ENCODE measurements around the gene B3GNT4.
"Not testable (repeated sequence)": the region's sequence is repeated elsewhere in the genome, so short reads cannot be mapped to it uniquely, and the experiment has no call there.

Gene B3GNT4

DNA sequence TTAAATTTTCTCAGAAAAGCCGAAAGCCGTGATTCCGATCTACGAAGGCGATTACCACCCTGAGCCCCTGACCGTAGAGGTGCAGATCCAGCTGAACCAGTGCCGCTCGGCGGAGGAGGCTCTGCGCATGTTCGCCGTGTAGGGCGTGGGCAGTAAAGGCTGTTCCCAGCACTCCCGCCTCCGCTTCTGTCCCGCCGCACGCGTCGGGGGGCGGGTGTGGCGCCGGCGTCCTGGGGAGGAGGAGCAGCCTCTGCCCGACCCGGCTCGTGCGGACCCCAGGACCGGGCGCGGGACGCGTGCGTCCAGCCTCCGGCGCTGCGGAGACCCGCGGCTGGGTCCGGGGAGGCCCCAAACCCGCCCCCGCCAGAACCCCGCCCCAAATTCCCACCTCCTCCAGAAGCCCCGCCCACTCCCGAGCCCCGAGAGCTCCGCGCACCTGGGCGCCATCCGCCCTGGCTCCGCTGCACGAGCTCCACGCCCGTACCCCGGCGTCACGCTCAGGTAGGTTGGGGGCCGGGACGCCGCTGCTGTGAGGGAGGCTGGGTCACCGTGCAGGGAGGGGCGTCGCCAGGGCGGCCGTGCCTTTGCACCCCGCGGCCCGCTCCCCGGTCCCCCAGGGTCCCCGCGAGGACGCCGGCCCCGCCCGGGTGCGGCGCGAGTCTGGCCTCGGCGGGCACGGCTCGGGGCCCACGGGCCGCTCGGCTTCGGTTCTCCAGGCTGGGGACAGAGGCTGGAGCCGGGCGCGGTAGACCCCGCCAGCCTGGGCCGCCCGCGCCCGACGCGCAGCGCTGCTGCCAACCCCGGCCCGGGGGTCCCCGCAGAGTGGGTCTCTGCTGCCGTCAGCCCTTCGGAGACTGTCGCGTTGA lies at the start of gene B3GNT4:
Gene B3GNT4, plus strand, starts transcription at position 409 of the 866 bp plus-strand sequence. CDS start 910 bp downstream, outside the sequence.
- DNase-seq = peak; percentile 52

DNA sequence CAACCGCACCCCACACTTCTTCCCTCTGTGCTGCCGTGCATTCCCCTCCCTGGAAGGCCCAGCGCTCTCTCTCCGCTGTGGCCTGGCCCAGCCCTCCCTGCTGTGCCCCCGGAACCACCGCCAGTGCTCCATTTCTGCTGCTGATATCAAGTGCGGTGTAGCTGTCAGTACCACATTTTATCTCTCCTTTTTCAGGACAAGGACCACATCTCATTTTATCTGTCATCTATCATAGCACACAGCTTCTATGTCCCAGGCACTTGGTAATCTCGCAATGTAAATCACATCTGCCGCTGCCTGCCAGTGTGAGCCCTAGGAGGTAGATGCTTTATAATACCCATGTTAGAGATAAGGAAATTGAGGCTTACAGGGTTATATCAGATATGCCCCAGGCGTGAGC lies 47.8 kb upstream of the B3GNT4 start:
- DNase-seq = no peak

DNA sequence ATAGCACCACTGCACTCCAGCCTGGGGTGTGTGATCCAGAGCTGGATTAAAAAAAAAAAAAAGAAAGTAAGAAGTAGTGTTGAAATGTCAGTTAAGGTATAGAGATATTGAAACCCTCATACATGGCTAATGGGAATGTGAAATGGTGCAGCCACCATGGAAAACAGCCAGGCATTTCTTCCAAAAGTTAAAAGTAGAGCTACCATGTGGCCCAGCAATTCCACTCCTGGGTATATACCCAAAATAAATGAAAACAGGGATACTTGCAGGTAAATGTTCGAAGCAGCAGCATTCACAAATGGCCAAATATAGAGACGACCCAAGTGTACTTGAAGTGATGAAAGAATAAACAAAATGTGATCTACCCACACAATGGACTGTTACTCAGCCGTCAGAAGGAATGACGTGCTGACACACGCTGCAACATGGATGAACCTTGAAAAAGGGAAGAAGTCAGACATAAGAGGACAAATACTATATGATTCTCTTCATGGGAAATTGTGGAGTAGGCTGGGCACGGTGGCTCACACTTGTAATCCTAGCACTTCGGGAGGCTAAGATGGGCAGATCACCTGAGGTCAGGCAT lies 44.7 kb upstream of the B3GNT4 start:
- DNase-seq = no peak

DNA sequence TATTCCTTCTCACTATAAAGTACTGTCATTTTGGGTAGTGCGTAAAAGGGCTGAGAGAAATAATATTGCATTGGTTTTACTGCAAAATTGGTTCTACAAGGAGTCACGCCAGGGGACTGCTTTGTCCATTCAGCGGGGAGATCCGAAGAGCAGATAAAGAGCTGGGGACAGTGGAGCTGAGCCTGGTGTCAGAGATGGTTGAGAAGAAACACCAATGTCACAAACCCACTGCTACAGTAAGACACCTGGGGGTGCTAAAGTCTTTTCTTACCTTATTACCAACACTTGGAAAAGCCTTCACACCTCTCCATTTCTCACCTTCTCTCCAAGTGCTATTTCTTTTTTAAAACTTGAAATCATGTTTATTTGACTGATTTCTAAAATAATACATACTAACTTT lies 43.6 kb upstream of the B3GNT4 start:
- DNase-seq = no peak

DNA sequence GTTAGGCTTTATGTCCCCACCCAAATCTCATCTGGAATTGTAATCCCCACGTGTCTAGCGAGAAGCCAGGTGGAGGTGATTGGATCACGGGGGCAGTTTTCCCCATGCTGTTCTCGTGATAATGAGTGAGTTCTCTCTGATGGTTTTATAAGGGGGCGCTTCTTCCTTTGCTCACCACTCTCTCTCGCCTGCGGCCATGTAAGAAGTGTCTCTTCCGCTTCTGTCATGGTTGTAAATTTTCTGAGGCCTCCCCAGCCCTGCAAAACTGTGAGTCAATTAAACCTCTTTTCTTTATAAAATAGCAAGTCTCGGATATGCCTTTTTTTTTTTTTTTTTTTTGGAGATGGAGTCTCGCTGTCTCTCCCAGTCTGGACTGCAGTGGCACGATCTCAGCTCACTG lies 42.7 kb upstream of the B3GNT4 start:
- no peak for DNase-seq

DNA sequence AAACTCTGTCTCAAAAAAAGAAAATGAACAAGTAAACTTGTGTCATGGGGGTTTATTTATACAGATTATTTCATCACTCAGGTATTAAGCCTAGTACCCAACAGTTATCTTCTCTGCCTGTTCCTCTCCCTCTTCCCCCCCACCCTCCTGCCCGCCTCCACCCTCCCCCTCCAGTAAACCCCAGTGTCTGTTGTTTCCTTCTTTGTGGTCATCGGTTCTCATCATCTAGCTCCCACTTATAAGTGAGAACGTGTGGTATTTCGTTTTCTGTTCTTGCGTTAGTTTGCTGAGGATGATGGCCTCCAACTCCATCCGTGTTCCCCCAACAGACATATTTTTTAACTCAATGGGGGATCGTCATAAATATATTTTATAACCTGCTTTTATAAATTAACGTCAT lies 41.8 kb upstream of the B3GNT4 start:
- DNase-seq = no peak

DNA sequence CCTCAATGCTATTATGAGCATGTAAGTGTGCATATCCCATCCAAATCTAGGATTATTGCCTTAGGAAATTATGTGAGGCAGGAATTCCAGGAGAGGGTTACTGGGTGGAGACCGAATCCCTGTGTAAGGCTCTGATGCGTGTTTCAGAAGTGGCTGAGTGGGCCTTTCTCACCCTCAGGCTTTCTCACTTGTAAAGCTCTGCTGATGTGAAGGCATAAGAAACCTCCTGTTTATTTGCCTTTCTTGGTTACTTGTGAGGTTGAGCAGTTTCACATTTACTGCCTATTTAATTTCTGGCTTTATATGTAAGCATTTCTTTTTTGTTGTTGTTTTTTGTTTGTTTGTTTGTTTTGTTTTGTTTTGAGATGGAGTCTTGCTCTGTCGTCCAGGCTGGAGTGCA lies 40.5 kb upstream of the B3GNT4 start:
- no peak for DNase-seq

DNA sequence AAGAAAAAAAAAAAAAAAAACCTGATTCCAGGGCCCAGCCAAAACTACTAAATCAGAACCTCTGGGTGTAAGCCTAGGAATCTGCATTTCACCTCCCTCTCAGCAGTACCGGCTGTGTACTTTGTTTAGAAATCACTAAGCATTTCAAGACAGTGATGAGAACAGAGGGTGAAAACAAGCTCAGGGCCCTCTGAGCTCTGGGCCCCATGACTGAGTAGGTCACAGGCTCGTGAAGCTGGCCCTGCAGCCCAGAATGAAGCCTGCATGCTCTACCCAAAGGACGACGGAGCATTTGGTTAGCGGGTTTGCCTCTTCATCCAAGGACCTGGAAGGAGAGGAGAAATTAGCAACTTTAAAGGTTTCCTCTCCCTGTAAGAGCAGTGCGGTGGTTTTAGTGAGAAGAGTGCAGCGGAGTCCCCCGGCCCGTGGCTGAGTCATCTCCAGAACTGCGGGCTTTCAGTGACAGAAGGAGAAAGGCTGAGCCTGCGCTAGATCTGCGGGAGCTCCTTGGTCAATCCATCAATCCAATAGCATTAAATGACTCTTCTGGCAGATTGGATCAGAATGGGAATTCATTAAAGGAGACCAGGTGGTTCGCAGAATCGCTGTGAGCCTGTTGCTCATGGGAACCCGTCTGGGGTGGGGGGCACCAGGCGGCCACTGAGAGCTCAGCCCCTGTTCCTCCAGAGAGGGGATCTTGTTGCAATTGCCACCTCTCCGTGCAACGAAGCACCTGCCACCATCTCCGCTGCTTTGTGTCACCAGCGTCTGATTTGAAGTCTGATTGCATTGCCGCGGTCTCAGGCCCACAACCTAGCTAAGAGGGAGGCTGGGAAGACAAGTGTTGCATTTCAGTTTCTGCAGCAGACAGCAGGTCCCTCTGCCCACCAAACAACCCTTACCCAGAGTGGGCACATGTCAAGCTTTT lies 36.8 kb upstream of the B3GNT4 start:
- DNase-seq = no peak

DNA sequence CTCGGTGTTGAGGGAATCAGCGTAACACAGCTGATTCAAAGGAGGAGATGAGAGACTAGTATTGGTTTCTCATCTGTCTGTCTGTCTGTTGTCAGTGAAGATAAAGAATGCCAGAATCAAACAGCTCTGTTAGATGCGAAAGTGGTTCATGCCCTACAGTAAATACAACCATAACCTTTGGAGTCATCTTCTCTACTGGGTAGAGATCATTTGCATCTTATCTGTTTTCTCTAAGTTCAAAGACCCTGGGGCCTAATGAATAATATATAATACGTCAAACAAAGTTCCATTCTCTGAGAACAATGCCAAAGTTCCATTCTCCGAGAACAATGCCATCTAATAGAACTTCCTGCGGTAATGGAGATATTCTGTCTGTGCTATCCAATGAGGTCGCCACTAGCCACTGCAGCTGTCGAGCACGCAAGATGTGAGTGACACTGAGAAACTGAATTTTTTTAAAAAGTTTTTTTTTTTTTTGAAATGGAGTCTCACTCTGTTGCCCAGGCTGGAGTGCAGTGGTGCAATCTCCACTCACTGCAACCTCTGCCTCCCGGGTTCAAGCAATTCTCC lies 36.1 kb upstream of the B3GNT4 start:
- DNase-seq = no peak

DNA sequence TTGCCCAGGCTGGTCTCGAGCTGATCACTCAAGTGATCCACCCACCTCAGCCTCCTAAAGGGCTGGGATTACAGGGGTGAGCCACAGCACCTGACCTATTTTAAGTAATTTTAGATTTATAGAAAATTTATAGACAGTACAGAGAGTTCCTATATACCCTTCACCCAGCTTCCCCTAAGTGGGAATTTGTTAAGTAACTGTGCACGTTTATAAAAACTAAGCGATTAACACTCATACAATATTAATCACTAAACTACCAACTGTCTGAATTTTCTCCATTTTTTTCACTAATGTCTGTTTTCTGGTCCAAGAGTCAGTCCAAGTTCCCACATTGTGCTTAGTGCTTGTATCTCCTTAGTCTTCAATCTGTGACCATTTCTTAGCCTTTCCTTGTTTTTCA lies 35.0 kb upstream of the B3GNT4 start:
- DNase-seq = no peak

DNA sequence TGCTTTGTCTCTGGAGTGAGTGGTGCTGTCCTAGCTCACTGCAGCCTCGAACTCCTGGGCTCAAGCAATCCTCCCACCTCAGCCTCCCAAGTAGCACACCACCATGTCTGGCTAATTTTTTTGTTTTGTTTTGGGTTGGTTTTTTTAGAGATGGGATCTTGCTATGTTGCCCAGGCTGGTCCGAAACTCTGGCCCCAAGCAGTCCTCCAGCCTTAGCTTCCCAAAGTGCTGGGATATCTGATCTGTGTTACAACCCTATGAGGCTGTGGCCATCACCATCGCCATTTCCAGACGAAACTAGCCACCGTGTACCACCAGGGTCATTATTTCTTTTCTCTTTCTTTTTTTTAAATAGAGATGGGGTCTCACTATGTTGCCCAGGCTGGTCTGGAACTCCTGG lies 32.1 kb upstream of the B3GNT4 start:
- DNase-seq = no peak

DNA sequence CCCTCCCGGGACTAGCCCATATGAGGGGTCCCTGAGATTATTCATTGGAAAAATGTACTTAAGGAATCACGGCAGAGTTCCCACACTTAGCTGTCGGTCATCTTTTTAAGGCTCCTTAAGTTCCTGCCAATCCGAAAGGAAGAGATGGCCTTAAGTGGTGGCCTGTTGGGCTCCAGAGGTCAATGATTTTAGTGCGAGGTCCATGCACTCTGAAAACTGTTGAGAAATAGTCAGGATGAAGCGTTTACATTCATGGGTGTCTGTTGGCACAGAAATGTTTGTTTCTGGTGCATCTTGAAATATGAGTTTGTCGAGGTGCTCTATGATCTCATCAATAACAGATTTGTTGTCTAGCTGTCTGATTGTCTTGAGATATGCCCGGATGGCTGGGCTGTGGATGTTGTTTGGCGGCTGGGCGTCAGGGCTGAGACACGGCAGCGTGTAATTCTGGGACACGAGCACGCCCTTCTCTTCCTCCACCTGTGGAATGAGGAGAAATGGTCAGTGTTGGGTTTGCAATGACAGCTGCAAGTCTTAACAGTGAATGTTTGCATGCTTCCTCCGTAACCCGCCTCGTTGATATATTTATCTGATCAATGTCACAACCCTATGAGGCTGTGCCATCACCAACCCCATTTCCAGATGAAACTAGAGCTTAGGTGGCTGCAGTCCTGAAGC lies 31.1 kb upstream of the B3GNT4 start:
- no peak for DNase-seq

DNA sequence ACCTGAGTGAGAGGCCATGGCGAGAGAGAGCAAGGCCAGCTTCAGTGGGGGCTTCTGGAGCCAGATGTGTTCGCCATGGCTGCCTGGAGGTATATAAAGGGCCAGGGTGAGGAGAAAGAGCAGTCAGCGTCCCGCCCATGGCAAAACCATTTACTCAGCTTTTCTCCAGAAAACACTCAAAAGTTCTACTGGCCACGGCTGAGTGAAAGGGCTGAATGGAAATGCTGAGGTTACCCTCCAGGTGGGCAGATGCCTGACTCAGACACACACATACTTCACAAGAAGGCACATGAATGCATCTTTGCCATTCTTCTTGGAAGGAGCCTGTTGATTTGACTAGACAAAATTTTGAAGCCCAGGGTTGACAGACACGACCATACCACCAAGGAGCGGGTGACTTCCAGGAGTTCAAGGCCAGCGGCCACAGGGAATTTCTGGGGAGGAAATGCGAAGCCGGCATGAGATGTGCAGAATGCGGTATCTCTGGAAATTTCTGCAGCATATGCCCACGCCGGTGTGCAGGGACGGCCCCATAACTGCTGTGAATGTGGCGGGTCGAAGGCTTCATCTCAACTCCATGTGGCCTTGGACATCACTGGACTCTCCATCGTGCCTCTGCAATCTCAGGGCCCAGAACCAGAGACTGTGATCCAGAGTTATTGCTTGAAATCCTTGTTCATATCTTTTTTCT lies 29.2 kb upstream of the B3GNT4 start, which contains the start of gene IL31:
Gene IL31, minus strand, starts transcription at position 67 of the 691 bp plus-strand sequence. Its CDS starts 49 bp downstream, at position 18.
- no peak for DNase-seq

DNA sequence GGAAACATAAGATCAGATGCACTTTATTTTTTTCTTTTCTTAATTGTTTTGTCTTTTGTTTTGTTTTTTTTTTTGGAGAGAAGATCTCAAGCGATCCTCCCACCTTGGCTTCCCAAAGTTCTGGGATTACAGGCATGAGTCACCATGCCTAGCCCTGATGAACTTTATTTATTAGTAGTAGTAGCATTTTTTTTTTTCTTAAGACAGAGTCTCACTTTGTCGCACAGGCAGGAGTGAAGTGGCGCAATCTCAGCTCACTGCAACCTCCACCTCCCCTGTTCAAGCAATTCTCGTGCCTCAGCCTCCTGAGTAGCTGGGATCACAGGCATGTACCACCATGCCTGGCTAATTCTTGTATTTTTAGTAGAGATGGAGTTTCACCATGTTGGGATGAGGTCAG lies 27.0 kb upstream of the B3GNT4 start:
- not testable (repeated sequence) for DNase-seq

DNA sequence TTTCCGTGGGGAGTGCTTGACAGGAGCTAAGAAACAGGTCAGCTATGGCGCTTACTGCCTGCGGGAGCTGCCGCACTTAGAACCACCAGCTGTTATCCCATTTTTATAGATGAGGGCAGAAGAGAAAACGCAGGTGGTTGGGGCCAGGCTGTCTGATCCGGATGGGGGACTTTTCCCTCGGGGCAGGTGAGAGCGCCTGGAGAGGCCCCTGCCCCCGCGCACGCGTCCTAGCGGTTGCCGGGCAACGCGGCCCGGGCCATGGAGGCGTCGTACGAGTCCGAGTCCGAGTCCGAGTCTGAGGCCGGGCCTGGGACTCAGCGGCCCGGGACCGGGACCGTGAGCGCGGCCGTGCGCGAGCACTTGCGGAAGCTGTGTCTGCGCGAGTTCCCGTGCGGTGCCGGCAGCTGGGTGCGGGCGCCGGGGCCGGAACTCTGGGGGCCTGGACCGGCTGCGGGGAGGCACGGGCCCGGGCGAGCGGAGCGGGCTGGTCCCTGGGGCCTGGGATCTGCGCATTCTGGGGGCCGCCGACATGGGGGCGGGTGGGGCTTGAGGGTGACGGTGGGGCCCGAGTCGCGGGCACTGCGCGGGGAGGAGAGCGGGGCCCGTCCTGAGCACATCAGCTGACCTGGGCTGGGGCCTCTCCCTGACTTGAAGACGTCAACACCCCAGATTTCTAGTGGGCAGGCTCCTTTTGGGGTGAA lies 20.5 kb upstream of the B3GNT4 start, which contains the start of gene LRRC43:
Gene LRRC43, plus strand, starts transcription at position 237 of the 701 bp plus-strand sequence. Its CDS starts 22 bp downstream, at position 259.
- DNase-seq = peak; percentile 35

DNA sequence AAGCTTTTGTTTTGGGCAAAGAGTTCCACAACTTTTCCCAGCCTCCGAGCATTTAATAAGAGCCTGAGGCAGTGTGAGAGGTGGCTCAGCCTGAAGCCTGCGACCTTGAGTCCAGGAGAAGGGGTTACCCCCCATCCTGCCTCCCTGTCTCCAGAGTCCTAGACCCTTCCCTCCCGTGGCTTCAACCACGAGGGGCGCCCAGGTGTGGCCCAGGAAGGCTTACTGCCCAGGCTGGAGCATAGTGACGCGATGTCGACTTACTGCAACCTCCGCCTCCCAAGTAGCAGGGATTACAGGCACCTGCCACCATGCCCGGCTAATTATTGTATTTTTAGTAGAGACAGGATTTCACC lies 19.9 kb upstream of the B3GNT4 start:
- no peak for DNase-seq

DNA sequence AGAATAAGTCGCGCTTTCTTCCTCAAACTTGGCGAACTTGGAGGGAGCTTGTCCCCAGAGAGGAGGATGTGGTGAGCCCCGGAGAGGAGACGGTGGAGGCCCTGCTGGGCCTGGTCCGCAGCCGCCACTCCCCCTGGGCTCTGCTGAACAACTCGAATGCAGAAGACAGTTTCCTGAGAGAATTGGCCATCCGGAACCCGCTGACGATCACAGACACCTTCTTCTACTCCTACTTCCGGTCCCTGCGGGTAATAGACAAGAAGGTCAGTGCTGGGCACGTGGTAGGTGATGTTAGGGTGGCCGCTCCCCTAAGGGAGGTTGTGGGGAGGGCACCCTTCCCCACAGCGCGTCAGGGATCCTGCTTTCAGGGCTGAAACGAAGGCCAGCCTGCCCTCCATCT lies 19.0 kb upstream of the B3GNT4 start:
- DNase-seq = no peak

DNA sequence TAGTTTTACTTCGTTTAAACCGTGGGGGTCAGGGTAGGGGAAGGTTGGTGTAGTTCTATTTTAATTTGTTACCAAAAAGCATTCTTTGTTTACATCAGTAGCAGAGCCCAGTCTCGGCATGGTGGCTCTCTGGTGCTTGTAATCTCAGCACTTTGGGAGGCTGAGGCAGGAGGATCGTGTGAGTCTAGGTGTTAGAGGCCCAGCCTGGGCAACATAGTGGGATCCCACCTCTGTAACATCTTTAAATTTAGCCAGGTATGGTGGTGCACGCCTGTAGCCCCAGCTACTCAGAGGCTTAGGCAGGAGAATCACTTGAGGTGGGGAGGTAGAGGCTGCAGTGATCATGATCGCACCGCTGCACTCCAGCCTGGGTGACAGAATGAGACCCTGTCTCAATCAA lies 18.4 kb upstream of the B3GNT4 start:
- no peak for DNase-seq

DNA sequence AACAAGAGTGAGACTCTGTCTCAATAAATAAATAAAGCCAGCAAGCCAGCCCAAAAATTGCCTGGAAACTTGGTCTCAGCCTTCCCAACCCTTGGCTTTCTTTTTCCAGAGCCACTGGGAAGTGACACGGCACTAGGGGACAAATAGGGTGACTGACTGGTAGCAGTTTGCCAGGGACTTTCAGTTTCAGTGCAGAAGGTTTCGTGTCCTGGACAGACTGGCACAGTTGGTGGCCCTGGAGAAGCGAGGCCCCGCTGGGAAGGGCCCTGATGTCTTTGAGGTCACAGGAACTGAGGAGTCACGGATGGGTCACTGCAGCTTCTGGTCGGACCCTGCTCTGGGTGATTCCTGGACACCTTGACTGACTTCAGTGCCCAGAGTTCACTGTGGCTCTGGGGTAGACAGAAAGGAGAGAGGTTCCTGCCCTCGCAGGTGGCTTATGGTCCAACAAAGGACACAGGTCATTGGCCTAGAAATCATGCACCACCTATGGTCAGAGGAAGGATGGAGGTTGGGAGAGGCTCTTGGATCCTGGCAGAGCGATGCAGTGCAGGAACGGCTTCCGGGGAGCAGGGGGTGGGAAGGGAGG lies 17.9 kb upstream of the B3GNT4 start:
- no peak for DNase-seq

DNA sequence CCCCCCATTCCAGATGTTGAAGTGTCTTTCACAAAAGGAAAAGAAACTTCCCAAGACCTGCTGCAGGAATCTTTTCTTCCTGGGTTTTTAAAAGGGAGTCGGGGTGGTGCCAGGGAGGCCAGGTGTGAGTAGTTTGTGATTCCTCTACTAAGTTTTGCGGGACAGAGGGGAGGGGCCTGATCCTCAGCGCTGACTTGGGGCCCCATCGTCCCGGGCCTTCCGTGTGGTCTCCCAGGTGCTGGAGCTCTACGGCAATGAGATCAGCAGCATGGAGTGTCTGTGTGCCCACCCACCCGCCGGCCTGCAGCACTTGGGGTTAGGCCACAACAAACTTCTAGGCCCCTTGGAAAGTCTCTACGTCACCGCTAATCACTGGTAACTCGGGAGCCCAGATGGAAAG lies 16.0 kb upstream of the B3GNT4 start:
- no peak for DNase-seq

Data from NCI-H2029 (cell line).